ENCODE measurements around the gene NKG7.

NKG7 gene

DNA sequence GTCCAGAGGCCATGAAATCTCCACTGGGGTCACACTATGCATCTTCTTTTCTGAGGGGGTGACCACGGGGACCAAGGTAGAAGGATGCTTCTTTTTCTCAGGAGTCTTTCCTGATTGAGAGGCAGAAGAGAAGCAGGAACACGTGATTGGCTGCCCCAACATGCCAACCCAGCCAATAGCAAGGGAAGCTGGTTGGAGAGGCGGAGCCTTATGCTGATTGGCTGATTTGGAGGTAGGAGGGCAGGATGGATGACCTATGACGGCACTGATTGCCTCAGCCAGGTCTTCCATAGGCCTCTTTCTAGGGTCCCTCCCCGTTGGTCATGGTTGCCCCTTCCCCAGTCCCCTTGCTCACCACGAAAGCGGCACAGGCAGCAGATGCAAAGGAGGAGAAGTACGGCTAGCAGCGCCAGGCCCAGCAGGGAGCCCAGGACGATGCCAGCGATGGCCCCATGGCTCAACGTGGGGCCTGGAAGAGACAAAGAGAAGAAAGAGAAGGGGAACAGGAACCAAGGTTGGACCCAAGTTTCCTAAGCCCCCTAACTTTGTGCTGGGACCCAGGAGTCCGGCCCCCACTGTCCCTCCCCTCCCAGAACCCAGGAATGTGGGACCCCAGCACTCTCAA, 38.5 kb downstream of the NKG7 start:
- no peak for DNase-seq

DNA sequence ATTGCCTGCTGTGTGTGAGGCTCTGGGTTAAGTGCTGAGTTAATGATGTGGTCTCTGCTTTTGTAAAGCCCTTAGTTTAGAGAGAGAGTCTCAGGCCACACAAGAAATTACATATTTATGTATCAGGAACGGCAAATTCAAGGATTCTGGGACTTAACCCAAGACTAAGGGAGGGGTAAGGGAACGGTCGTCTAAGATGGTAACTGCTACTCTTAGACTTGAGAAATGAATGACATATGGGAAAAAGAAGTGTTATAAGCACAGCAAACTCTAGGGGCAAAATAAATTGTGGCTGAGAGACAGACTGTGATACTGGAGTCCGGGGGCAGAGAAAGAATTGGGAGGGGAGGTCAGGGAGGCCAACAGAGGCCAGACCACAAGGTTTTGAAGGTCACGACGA, 40.7 kb downstream of the NKG7 start:
- DNase-seq = no peak

DNA sequence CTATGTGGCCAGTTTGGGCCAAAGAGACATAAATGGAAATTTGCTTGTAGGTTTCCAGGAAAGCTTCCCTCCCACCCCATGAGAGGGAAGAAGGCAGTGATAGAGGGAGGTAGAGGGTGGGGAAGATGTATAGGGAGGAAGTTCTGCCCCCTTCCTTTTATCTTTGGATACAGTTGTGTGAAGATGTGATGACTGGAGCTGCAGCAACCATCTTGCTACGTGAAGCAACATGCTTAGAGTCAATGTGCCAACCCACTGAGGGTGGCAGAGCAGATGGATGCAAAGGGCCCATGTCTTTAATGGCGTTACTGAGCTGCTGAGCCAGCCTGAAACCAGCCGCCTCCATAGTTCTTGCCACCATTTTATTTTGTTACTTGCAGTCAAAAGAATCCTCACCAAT, 41.3 kb downstream of the NKG7 start:
- no peak for DNase-seq

DNA sequence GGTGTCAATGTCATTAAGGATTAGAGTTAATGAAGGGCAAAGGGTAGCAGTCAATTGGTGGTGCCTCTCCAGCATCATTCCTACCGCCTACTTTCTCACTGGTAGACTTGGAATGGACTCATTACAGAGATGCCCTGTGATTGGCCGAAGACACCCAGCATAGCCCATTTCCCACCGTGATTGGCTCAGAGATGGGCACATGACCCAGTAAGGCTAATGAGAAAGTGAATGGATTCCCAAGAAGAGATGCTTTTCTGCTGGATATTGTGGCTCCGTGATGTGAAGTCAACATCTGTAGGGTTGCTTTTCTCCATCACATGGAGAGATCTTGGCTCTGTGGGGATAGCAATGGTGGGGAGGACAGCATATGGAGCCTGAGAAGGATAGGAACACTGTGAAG, 42.1 kb downstream of the NKG7 start:
- DNase-seq = no peak

DNA sequence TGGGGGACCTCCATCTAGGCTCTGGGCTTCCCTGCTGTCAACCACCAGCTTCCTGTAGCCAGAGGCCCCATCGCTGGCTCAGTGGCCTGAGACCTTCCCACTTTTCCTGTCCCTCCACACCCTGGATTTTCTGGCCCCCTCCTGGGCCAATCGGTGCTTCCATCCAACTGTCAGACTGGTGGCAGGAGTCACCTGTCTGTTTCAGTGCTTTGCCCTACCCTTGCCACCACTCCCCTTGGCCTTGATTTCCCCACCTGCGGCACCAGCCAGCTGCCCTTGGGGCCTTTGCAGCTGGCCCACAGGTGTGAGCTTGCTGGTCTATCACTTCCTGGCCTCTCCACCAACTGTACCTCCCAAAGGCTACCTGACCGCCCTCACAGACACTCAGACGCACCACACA, 43.0 kb downstream of the NKG7 start:
- no peak for DNase-seq

DNA sequence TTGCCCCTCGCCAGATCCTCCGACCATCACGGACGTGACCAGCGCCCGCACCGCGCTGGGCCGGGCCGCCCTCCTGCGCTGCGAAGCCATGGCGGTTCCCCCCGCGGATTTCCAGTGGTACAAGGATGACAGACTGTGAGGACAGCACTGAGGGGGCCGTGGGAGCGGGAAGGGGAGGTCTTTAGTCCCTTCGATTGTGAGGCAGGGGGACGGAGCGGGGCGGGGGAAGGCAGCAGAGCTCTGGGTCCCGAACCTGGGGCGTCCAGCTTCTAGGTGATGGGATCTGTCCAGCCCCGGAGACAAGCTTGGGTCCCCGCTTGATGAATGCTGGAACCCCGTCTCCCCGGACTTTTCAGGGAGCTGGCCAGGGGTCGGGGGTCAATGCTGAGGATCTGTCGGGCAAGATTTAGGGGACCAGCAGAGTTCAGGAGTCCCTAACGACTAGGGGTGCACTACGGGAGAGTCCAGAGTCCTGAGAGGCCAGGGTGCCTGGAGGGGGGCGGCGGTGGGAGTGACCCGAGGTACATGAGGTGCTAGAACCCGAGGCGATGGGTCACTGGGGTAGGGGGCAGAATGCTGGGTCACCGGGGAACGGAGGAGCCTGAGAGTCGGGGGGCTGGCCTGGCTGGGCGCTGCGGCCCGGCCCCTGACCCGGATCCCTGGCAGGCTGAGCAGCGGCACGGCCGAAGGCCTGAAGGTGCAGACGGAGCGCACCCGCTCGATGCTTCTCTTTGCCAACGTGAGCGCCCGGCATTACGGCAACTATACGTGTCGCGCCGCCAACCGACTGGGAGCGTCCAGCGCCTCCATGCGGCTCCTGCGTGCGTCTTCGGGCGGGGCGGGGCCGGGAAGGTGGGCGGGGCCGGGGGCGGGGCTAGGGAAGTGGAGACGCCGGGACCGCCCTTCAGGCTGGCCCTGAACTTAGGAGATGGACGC, 45.1 kb downstream of the NKG7 start:
- peak; percentile 88 for DNase-seq

DNA sequence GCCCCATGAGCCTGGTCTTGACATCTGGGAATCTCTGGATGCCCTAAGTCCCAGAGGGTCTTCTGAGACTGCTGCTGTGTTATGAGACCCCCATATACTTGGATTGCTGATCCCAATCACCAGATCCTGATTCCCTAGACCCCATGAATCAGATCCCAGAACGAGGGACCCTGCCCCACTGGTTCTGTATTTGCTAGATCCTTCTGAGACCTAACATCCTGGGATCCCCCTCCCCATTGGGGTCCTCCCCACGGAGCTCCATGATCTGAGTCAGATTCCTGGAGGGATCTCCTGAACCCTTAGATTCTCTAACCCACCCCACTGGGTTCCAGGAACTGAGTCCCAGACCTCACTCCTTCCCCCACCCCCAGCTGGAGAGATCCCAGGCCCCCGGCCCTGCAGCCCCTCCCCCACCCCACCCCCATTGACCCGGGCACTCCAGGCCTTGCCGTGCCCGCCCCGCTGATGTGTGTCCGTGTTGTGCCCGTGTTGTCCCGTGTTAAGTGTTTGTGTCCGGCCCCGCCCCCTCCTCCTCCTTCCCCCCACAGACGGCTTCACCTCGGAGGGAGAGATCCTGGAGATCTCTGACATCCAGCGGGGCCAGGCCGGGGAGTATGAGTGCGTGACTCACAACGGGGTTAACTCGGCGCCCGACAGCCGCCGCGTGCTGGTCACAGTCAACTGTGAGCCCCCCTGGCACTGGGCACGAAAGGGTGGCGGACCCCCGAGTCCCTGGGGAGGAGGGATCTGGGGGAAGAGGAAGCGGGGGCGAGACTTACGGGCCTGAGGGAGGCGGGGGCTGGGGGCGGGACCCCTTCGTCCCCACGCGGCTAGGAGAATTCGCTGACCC, 46.0 kb downstream of the NKG7 start:
- DNase-seq = no peak

DNA sequence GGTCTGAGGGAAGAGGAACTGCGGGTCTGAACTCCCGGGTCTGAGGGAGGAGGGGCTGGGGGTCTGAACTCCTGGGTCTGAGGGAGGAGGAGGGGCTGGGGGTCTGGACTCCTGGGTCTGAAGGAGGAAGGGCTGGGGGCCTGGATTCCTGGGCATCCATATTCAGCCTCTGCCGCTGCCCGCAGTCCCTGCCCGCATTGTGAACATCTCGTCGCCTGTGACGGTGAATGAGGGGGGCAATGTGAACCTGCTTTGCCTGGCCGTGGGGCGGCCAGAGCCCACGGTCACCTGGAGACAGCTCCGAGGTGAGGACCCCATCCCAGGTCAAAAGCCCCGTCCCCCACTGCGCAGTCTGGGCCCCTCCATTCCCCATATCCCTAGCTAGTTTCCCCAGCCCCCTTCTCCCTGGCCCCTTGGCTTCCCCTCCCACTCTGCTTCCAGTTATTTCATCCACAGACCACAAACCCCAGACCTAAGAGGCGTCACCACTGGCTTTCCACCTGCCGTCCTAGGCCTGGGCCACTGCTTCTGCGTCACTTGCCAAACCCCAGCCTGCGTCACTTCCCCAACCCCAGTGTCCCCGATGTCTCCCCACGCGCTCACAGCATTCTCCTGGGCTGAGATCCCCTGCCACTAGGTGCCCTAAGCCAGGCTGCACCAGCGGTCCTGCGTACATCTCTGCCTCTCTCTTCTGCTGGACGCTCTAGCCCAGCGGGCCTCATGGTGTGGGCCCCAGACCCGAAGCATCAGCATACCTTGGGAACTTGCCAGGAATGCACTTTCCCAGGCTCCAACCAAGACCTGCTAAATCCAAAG, 47.1 kb downstream of the NKG7 start:
- no peak for DNase-seq

DNA sequence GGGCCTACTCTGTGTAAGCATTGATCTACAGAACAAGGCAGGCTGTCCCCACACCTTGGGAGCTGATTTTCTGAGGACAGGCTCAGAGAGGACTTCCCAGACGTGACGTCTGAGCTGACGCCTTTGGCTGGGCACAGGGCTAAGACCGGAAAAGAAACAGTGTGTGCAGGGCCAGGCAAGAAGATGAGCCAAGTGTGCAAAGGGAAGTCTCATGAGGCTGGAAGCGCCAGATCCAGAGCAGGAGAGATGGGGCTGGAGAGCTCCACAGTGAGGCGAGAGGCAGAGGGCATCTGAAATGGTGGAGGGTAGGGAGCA, 48.3 kb downstream of the NKG7 start:
- DNase-seq = no peak

DNA sequence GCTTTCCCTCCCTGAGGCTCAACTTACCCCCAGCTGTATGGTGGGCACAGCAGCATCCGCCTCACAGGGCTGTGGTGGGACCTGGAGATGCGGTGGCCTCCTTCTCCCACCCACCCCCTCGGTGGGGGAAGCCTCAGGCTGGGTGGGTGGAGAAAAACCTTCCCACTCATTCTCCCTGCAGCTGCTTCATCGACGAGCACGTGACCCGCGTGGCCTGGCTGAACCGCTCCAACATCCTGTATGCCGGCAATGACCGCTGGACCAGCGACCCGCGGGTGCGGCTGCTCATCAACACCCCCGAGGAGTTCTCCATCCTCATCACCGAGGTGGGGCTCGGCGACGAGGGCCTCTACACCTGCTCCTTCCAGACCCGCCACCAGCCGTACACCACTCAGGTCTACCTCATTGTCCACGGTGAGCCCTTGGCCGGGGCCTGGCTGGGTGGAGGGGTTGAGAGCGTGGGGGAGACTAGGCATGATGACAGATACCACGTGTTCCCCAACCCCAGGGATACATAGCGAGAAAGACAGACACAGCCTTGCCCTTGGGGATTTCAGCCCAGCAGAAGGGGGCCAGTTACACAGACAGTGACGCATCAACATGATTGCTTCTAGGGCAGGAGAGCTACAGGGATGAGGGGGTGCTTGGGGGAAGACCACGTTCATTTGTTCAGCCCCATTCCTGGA, 48.8 kb downstream of the NKG7 start:
- no peak for DNase-seq

DNA sequence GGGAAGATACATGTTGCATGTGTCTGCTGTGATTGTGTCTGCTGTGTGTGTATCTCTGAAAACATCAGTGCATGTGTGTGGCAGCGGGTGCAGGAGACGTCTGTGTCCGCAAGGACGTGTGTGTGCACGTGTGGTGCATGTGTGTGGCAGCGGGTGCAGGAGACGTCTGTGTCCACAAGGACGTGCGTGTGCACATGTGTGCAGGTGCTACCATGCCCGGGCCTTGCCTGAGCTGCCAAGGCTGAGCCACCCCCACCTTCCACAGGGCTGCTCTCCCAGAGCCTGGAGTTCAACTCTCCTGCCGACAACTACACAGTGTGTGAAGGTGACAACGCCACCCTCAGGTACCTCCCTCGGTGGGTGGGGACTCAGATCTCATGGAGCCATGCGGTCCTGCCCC, 50.7 kb downstream of the NKG7 start:
- no peak for DNase-seq

All from hematopoietic multipotent progenitor cell treated with erythropoietin and hydrocortisone succinate and interleukin-3 and kit ligand, for 6 days (in vitro differentiated cells).